NCI-H128 (cell line): ENCODE data around the gene MYPN.
"Not testable (repeated sequence)": the region's sequence is repeated elsewhere in the genome, so short reads cannot be mapped to it uniquely, and the experiment has no call there.

ENCODE experiments used
- DNase-seq: peaks from one replicate; lab custom pipeline; 2025; ENCODE audit not compliant: unreplicated experiment; lab: John Stamatoyannopoulos, UW

Gene MYPN

DNA sequence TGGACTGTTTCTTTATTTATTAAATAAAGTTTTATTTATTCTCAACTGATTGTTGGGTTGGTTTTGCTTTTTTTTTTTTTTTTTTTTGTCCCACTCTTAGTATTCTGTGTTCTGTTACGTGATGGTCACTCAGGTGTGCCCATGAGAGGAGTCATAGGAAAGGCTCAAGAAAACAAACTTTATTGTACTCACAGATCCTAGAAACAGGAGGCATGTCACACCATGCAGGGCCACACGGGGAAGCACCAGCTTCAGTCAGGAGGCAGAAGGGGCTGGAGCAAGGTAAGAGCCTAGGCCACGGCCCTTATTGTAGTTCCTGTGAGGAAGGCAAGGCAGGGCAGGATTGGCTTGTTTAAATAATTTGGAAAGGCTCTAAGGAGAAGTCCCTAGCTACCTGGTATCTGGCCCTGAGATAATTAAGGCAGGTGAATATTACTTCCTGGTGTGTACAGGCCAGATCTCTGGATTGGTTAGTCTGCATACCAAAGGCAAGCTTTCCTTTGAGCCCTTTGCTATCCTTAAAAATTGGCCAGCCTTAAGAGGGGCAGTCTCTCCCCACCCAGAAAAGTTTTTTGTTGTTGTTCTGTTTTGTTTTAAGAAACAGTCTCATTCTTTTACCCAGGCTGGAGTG lies 114.4 kb downstream of the MYPN start:
- no peak for DNase-seq

GRCh38 chr10:68224810-68225209 lies 115.5 kb downstream of the MYPN start:
- no peak for DNase-seq

DNA sequence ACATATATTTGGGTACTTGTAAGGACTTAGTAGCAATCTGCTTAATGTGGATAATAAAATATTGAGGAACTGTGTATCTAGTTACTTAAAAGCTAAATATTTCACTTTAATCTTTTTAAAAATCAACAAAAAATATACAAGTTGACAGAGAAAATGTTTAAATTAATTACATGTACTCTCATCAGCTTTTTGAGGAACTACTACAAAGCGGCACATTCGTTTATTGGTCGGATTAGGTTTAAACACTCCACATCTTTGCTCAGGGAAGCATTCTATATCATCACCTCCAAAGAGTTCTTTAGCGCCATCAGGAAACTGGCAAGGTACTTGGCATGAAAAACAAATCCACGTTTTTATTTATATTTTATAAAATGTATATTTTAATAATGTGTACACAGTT lies 121.0 kb downstream of the MYPN start:
- DNase-seq = no peak

DNA sequence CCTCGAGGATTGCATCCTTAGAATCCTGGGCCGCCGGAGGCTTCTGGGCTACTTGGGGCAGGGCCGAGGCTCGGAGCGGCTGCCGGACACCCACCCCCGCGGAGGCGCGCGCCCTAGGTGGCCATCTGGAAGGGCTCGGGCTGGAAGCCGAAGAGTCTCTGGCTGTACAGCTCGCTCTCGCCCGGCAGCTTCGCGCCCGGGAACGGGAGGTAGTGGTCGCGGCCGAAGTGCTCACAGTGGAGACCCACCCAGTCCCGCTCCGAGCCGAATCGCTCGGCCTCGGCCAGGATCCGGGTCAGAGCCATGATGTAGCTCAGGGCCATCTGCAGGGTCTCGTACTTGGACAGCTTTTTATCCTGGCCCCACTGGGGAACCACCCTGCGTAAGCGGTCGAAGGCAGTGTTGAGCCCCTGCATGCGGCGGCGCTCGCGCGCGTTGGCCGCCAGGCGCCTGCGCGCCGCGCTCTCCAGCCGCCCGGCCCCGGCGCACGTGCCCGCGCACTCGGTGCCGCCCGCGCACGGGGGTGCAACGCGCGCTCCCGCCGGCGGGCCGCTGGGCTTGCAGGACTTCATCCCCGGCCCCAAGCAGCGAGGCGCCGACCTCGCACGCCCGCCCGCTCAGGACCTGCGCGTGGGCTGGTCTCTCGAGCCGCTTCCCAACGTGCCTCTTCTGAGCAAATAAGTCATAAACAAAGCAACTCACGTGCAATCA lies 122.0 kb downstream of the MYPN start:
- peak; percentile 36 for DNase-seq

GRCh38 chr10:68231817-68232251 lies 122.5 kb downstream of the MYPN start, which contains the start of gene ATOH7:
TSS of gene ATOH7 (minus strand) at chr10:68232113. CDS start at chr10:68231677, 436 bp downstream.
- no peak for DNase-seq

DNA sequence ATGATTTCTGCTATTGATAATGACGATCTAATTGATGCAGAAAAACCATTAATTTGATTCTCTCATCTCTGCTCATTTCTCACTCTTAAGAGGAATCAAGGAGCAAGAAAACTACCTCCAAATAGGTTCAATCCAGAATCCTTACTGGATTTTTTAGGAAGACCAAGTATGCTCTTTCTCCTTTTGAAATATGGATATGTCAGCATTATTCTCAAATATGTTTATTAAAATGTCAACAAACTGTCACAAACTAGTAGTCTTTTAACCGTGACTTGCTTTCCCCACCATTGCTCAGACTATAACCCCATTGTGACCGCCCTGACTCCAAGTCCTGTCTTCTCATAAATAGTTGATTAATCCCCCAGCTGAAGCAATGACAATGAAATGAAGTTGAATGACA lies 123.8 kb downstream of the MYPN start:
- DNase-seq = no peak

DNA sequence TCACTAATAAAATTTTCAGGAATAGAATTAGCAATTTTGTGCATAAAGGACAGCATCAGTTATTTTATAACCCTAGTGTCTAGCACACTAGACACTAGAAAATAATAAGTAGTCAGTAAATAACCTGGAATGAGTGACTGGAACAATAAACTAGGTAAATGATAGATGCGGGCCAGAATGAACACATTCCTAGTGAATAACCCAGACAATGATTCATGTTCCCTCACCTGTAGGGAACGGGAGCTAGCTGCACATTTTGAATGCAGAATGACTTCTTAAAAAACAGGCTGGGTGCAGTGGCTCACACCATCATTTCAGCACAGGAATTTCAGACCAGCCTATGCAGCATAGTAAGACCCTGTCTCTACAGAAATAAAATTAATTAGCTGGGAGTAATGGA lies 125.8 kb downstream of the MYPN start:
- no peak for DNase-seq

DNA sequence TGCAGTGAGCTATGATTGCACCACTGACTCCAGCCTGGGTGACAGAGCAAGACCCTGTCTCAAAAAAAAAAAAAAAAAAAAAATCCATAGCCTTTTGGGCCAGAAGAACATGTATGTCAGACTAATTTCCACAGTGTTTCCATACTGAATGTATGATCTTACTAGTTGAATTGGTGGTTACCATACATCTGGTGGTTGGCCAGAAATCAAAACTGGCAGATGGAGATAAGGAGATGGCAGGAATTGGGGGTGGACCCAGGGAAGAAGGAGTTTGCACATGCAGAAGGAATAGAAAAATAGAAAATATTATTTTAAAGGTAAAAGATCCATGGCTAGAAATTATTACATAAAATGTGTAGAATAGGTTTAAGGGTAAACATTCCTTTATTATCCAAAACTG lies 126.3 kb downstream of the MYPN start:
- DNase-seq = no peak

- no peak for DNase-seq
These were observed 127.9 kb downstream of the MYPN start for GRCh38 chr10:68237173-68237572.

- no peak for DNase-seq
These were observed 129.1 kb downstream of the MYPN start for GRCh38 chr10:68238371-68238770.

GRCh38 chr10:68239069-68239468 lies 129.8 kb downstream of the MYPN start:
- DNase-seq = no peak

GRCh38 chr10:68239596-68240150 lies 130.4 kb downstream of the MYPN start:
- DNase-seq = no peak

DNA sequence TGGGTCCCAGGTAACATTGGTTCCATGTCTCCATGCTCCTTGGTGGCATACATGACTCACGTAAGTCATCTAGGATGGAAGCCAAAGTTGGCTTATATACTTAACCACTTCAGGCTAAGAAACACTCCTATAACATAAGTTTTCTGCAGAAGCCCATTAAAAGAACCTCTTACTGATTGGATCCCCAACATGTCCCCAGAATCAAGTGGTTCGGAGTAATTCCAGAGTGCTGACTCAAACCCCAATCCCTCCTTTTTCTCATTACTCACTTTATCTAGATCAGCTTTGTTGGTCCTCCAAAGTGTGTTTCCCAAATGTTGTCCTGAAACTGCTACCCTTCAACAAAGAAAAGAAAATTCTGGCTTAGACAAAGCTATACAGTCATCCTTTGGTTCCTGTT lies 132.8 kb downstream of the MYPN start:
- DNase-seq = no peak

DNA sequence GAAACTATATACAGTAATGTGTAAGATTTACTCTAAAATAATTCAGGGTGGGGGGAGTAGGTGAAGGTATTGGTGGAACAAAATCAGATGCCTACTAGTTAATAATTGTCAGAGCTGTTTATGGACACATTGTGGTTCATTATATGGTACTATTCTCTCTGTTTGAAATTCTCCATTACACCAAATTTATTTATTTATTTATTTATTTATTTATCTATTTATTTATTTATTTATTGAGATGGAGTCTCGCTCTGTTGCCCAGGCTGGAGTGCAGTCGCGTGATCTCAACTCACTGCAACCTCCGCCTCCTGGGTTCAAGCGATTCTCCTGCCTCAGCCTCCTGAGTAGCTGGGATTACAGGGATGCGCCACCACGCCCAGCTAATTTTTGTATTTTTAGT lies 137.1 kb downstream of the MYPN start:
- DNase-seq = not testable (repeated sequence)

- no peak for DNase-seq
These were observed 138.6 kb downstream of the MYPN start for GRCh38 chr10:68247931-68248330.

DNA sequence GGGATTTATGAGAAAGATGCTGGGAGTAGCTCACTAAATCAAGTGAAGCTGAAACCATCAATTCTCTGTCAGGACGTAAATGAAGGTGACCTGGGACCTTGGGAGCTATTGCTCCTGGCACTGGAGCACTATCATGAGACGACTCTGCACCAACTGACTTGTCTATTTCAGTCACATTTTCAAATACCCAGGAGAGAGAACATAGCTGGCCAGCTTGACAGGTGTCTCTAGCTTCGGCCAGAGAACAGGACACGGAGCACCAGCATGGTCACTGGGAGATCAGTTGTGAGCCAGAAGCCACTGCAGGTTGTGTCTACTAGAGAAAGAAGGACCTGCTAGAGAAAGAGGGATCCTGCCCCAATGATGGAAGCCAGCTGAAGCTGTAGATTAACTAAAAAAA lies 140.0 kb downstream of the MYPN start:
- DNase-seq = no peak

- no peak for DNase-seq
These were observed 141.9 kb downstream of the MYPN start for GRCh38 chr10:68251151-68251550.

DNA sequence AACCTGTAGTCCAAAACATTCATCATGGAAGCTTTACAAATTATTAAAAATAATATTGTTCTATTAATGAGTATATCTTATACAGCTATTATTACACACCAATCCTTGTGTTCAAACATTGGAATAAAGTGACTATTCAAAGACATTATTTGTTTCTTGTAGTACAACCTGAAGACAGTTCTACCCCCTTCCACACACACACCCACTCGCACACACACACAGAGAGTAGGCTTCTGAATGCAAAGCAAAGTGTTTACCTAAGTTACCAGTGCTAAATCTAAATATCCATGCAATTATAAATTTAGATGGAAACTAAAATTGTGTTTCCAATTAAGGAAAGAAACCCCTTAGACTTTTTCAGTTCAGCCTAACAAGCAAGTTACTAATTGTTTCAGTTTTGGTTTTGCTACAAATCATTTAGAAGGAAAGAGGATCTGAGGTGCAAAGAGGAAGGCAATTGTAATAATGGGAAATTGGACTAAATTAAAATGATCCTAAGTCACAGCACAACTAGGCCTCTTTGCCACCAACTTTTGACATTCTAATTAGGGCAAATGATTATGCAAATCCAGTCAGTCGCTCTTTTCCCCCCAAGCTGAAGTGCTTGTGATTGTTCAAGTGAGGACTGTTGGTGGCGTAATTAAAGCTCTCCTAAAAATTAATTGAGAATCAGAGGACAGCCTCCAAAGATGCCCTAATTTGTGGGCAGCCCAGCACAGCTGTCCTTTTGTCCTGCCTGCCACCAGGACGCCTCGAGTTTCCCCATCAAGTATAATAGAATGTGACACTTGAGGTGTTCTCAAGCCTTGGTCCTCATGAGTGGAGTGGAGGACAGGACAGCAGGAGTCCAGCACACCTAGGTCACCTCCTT lies 142.6 kb downstream of the MYPN start:
- DNase-seq = no peak

GRCh38 chr10:68253346-68253745 lies 144.1 kb downstream of the MYPN start:
- DNase-seq = no peak

DNA sequence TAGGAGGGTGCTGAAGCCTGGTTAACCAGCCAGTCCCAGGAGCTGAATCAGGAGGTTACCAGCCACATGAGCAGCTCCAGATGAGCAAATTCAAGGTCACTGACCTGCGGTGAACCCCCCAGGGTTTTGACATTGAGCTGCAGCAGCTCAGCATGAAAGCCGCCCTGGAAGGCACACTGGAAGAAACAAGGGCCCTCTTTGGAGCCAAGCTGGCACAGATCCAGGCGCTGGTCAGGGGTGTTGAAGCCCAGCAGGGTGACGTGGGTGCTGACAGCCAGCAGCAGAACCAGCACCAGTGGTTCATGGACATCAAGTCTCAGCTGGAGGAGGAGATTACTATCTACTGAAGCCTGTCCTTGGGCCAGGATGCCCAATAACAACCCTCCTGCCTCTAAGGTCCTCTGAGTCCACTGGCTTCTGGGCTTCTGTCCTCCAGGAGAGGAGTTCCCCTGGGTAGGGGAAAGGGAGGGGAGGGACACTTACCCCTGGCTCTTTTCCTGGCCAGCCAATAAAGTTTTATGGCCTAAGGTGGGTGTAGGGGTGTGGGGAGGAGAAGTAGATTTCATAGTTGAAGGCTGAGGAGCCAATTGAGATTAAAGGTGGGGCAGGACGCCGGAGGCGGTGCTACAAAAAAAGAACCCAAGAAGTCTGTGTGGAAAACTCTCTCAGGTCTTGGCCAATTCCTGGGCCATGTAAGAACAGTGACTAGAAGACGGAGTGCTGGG lies 152.0 kb downstream of the MYPN start:
- no peak for DNase-seq
